HG03175 (cell line): ENCODE data around the gene HBA2.
"Not testable (repeated sequence)": the region's sequence is repeated elsewhere in the genome, so short reads cannot be mapped to it uniquely, and the experiment has no call there.

Experiments used
- ATAC-seq: cut with Tn5 transposase; IDR thresholded peaks from one replicate; pipeline ENCODE4 v1.9.1; 2021; ENCODE audit warnings: mild to moderate bottlenecking, moderate library complexity; ENCODE audit not compliant: unreplicated experiment

Gene HBA2

GRCh38 chr16:191831-192230 is 19.2 kb downstream of the HBA2 start:
- no peak for ATAC-seq

DNA sequence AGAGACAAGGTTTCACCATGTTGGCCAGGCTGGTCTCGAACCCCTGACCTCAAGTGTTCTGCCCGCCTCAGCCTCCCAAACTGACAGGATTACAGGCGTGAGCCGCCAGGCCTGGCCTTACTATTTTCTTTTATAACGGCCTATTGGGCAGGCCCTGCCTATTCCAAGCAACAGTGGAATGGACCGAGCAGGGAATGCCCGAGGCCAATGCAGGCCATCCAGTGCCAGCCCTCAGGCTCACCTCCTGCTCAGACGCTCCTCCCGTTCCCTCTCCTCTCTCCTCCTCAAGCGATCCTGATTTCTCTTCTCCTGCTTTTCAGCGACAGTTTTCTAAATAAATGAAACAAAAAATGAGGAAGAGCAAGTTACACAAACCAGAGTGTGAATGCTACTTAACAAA is 20.0 kb downstream of the HBA2 start:
- ATAC-seq: no peak

DNA sequence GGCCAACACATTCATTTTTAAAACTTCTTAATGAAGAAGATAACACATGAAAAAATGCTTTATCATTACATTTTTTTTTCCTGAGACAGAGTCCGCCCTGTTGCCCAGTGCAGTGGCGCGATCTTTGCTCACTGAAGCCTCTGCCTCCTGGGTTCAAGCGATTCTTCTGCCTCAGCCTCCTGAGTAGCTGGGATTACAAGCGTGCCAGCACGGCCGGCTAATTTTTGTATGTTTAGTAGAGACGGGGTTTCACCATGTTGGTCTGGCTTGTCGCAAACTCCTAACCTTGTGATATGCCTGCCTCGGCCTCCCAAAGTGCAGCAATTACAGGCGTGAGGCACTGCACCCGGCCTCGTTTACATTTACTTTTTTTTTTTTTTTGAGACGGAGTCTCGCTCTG is 20.8 kb downstream of the HBA2 start:
- no peak for ATAC-seq

DNA sequence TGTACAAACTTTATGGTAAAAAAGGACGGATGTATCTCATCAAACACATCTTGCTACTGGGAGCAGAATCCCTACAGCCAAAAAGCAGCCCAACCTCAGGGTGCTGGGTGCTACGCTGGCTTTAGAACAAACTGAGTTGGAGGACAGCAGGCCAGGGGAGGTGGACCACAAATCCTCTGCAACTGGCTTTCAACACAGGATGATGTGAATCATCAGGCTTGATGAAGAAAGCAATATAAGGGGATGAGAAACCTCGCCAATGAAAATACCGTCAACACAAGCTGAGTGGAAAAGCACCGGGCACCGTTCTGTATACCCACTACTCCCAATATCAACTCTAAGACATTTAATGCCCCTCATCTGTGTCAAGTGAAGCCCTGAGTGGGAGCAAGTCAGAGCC is 21.8 kb downstream of the HBA2 start:
- no peak for ATAC-seq

GRCh38 chr16:200388-200787 is 27.7 kb downstream of the HBA2 start:
- no peak for ATAC-seq

DNA sequence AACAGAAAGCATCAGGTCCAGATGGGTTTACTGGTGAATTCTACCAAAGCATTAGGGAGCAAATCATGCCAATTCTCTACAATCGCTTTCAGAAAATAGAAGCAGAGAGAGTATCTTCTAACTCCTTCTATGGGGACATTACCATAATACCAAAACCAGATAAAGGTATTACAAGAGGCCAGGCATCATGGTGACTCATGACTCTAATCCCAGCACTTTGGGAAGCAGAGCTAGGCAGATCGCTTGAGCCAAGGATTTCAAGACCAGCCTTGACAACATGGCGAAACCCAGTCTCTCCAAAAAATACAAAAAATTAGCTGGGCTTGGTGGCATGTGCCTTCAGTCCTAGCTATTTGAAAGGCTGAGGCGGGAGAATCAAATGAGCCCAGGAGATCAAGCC is 30.6 kb downstream of the HBA2 start:
- no peak for ATAC-seq

DNA sequence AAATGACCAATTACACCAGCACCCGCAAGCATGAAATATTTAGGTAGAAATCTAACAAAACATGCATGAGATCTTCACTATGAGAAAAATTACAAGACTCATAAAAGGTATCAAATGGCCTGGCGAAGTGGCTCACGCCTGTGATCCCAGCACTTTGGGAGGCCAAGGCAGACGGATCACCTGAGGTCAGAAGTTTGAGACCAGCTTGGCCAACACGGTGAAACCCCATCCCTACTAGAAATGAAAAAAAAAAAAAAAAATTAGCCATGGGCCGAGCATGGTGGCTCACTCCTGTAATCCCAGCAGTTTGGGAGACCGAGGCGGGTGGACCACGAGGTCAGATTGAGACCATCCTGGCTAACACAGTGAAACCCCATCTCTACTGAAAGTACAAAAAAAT is 31.4 kb downstream of the HBA2 start:
- ATAC-seq: not testable (repeated sequence)

DNA sequence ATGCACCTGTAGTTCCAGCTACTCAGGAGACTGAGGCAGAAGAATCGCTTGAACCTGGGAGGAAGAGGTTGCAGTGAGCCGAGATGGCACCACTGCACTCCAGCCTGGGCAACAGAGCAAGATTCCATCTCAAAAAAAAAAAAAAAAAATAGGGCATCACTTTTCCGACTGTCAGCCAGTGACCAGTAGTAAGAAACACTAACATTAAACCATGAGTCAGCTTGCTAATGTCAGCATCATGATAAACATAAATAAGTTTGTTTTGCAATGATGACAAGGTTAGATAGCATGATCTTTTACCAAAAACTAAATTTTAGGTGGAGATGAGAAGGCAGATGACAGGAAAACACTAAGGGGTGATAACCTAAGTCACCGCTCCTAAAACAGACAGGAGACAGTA is 36.7 kb downstream of the HBA2 start:
- ATAC-seq: not testable (repeated sequence)

DNA sequence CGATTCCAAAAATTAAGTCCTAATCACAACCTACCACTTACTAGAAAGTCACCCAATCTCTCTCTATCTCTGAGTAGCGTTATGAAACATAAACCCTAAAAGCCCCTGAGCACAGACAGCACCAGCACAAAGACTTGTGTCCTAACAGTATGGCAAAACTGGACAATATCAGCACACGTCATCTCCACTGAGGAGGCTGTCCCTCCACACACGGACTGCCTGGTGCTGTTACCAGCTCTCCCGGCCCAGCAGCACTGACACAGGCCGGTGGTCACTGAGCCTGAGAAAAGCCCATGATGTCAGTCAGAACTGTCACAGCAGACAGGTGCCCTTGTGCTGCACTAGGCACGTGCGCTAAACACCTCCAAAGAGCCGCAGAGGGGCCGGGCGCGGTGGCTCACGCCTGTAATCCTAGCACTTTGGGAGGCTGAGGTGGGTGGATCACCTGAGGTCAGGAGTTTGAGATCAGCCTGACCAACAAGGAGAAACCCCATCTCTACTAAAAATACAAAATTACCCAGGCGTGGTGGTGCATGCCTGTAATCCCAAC is 39.0 kb downstream of the HBA2 start:
- ATAC-seq: not testable (repeated sequence)

DNA sequence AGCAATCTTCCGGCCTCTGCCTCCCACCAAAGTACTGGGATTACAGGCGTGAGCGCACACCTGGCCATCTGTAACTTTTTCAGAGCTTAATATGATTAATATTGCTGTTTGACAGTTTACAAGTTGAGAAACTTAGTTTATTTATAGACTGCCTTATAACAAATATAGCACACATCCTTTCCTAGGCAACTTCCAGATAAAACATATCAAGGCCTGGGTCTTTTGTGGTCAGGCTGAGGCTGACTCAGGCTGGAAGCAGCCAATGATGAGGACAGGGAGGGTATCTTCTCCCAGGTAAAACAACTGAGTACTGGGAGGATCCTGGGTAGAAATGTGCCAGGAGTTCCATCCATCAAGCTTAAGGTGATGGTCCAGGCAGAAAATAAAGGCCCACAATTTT is 40.3 kb downstream of the HBA2 start:
- ATAC-seq: no peak

- no peak for ATAC-seq
These were observed 47.3 kb downstream of the HBA2 start for GRCh38 chr16:220021-220420.
